Kidney (tissue), 14 donors: ENCODE results near the gene TEX53. TPM values are rescaled to one million over a fixed set of nuclear protein-coding genes. Genes with fewer than 3 reads are reported as not detected.

Experiments used
- DNase-seq, 5 donors: peaks; one replicate each; pipeline ENCODE4 v3.0.0-alpha.2; 2013 to 2020
- FAIRE-seq: peaks from 2 replicates; lab custom pipeline; 2012; peaks lifted over from hg19 to GRCh38; lab: Jason Lieb, UNC
- H3K27ac ChIP-seq, 2 donors: one replicate each; pipeline ENCODE4 v1.7.0; 2013; ENCODE audit warnings: low read depth in 2 of 2, low read length in 2 of 2, inconsistent platforms in 1 of 2
- H3K27me3 ChIP-seq: one replicate; pipeline ENCODE4 v1.7.1; 2013; ENCODE audit warnings: low read length, inconsistent platforms; ENCODE audit not compliant: control insufficient read depth, insufficient read depth
- H3K36me3 ChIP-seq, 3 donors: one replicate each; pipeline versions ENCODE4 v1.7.0 to v1.7.1; 2013; ENCODE audit warnings: low read length in 3 of 3, control low read depth in 1 of 3, inconsistent platforms in 1 of 3; ENCODE audit not compliant: insufficient read depth in 3 of 3, control insufficient read depth in 2 of 3
- H3K4me1 ChIP-seq, 3 donors: one replicate each; pipeline versions ENCODE4 v1.7.0 to v1.7.1; 2013; ENCODE audit warnings: low read length in 3 of 3, inconsistent platforms in 1 of 3, low read depth in 1 of 3; ENCODE audit not compliant: control insufficient read depth in 2 of 3, insufficient read depth in 2 of 3
- H3K4me3 ChIP-seq, 3 donors: one replicate each; pipeline versions ENCODE4 v1.7.0 to v1.8.1; 2013; ENCODE audit warnings: low read length in 3 of 3, control low read depth in 1 of 3, inconsistent platforms in 1 of 3
- H3K9ac ChIP-seq, 3 donors: one replicate each; pipeline versions ENCODE4 v1.7.0 to v1.7.1; 2013; ENCODE audit warnings: low read length in 3 of 3, control low read depth in 1 of 3, inconsistent platforms in 1 of 3
- H3K9me3 ChIP-seq, 3 donors: one replicate each; pipeline versions ENCODE4 v1.7.0 to v1.7.1; 2013; ENCODE audit warnings: low read length in 3 of 3, control low read depth in 1 of 3, inconsistent platforms in 1 of 3; ENCODE audit not compliant: control insufficient read depth in 2 of 3, insufficient read depth in 1 of 3
- CTCF ChIP-seq: IDR thresholded peaks from 3 replicates; pipeline ENCODE4 v1.5.1; 2012; ENCODE audit warnings: mild to moderate bottlenecking, moderate library complexity, borderline replicate concordance; ENCODE audit not compliant: insufficient read depth; ENCODE audit errors: extremely low read depth
- intact Hi-C: fragments of 100-400 bp; cut with DNase I; formaldehyde crosslinking; loops from one replicate; pipeline ENCODE4 v1.11.1; 2022
- polyA plus RNA-seq: library from polyadenylated mRNA; stranded (reverse); fragments of 350-450 nt; fragmentation: Illumina TruSeq; extraction: RNeasy Lipid Tissue Mini Kit (QIAGEN cat#74804); gene quantifications from one replicate; pipeline ENCODE4 v1.2.3, GENCODE V29; 2014; ENCODE audit warnings: low read depth, low replicate concordance; ENCODE audit not compliant: insufficient read depth
- total RNA-seq: library from RNA; stranded (reverse); fragmentation: NEBNext Ultra II Directional; extraction: Animal tissue kit (Norgen Biotek cat#: 25700); gene quantifications from one replicate; pipeline ENCODE4 v1.2.1, GENCODE V29; 2021
- donor health status: control.
- donor health status: control.
- donor health status: control.
- donor health status: control.
- donor health status: control.
- donor health status: DM: yes; HTN: yes; CAD: no.
- donor health status: Normal renal cell carcinoma (clear cell type).

The TEX53 gene
- total and polyA plus RNA-seq, 2 donors from 2014 or later, result not detected

DNA sequence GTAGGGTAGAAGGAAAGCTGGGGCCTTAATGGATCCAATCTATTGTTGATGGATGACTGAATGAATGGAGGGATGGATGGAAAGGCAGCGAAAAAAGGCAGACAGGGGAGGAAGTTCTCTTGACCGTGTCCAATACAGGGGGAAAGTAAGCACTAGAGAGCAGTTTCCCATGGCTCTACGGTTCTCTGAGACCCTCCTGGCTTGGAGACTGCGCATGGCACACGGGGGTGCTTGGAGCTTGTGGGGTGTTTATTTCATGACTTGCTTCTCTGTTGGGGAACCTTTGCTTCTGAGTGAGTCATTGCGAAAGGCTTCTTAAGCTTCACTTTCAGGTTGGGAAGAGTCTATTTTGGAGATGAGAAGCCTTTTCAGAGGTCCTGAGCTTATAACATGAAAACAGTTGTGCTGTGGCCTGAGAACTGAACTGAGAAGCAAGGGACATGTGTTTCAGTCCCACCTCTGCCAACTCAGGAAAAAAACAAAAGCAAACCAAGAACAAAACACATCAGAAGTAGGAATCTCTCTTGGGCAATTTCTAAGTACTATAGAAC is 37.2 kb upstream of the TEX53 start:
- intact Hi-C loops, result no loop called here
- Histone ChIP-seq H3K4me1 (no peaks in the 10 kb centered on the region), H3K9me3 (peaks cover 0 to under 1% (median 0%) of the 10 kb centered on the region in 3 donors), H3K9ac (no peak overlapping the region), H3K27ac (no peak overlapping the region), H3K4me3 (no peak overlapping the region), H3K27me3 (no peaks in the 10 kb centered on the region), H3K36me3 (no peaks in the 10 kb centered on the region)
- no peak for TF ChIP-seq CTCF
- no peak for DNase-seq
- FAIRE-seq, result no peak

DNA sequence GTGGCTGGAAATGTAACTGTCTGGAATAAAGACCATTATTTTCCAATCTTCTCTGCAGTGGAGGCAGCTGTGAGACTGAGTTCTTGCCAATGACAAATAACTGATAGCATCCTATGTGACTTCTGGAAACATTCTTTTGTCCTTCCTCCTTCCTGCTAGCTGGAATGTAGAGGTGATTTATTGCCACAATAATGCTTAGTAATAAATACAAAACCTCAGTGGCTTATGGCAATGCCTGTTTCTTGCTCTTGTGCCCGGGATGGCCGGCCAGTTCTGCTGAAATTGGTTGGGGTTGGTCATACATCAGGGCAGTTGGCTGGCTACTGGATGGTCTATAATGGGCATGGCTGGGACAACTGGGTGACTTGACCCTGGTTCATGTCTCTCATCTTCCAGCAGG is 36.5 kb upstream of the TEX53 start:
- Histone ChIP-seq H3K4me1 (no peaks in the 10 kb centered on the region), H3K4me3 (no peak overlapping the region), H3K27ac (no peak overlapping the region), H3K36me3 (no peaks in the 10 kb centered on the region), H3K27me3 (no peaks in the 10 kb centered on the region), H3K9ac (no peak overlapping the region), H3K9me3 (no peaks in the 10 kb centered on the region)
- intact Hi-C loops, result no loop called here
- DNase-seq, result peak in 2 of 5 donors; percentile 13 to 38
- no peak for TF ChIP-seq CTCF
- no peak for FAIRE-seq

DNA sequence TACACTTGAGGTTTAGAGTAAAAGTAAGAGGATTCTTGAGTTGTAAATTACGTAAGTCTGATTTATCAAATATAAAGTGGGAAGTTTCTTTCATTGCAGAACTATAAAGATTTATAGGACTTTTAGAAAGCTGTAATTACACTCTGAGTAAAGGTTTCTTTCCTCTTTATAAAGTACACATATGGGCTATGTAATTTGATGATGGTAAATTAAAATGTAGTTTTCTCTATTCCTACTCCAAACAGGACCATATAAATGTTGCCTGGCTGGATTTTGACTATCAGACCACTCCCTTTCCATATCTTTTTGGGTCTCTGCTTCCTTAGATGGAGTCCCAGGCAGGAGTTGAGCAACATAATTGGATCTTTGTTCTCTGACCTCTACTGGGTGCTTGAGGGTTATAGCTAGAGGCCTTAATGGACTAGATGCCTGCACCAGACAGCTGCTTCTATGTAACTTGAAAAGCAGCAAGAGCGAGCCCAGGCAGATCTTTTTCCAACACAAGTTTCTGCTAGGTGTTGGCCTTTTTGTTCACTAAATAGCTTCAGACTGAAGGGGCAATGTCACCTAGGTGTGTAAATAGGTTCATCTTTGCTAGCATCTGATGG is 35.7 kb upstream of the TEX53 start:
- H3K36me3 ChIP-seq, result no peaks in the 10 kb centered on the region
- intact Hi-C loops, result no loop called here
- no peak for FAIRE-seq

More for the DNA sequence above, 35.7 kb upstream of the TEX53 start:
- TF ChIP-seq CTCF, result no peak
- DNase-seq, result no peak
- no peaks in the 10 kb centered on the region for H3K4me1 ChIP-seq
- H3K9me3 ChIP-seq, result no peaks in the 10 kb centered on the region
- H3K27me3 ChIP-seq, result no peaks in the 10 kb centered on the region
- no peak overlapping the region for H3K4me3 ChIP-seq
- no peak overlapping the region for H3K9ac ChIP-seq
- no peak overlapping the region for H3K27ac ChIP-seq
